OCI-LY7 (cell line): ENCODE results near the gene BLVRB. TPM values are rescaled to one million over a fixed set of nuclear protein-coding genes. Genes with fewer than 3 reads are reported as not detected.

Source experiments
- BruUV-seq: library from RNA; stranded (reverse); fragments of 400-500 nt; replicated peaks from 2 replicates; lab custom pipeline; 2021; lab: Mats Ljungman, UMichigan
- CTCF ChIA-PET: fragments of 300-600 bp; sonication (Branson Sonifier 250); formaldehyde crosslinking; loops from one replicate; lab custom pipeline; 2022; ENCODE audit warnings: antibody characterized with exemption; ENCODE audit not compliant: unreplicated experiment; lab: Charles Lee
- POLR2A ChIA-PET: fragments of 300-600 bp; sonication (Branson Sonifier 250); formaldehyde crosslinking; loops from one replicate; lab custom pipeline; 2022; ENCODE audit warnings: antibody characterized with exemption; lab: Charles Lee
- DNase-seq: peaks from one replicate; pipeline ENCODE4 v3.0.0-alpha.2; 2015; ENCODE audit warnings: low spot score
- H2AFZ ChIP-seq: fragments of 200-600 bp; sonication (generic), shearing (Covaris generic); 2 replicates; pipeline ENCODE4 v1.6.1; 2014; ENCODE audit warnings: mild to moderate bottlenecking, antibody characterized with exemption, low read length, moderate library complexity
- H3K27ac ChIP-seq: fragments of 200-600 bp; sonication (generic); 2 replicates; pipeline ENCODE4 v1.5.1; 2014; ENCODE audit warnings: mixed run types, low read depth, mild to moderate bottlenecking, moderate library complexity, low read length, inconsistent platforms; ENCODE audit not compliant: poor library complexity, severe bottlenecking
- H3K36me3 ChIP-seq: fragments of 200-600 bp; sonication (generic); 2 replicates; pipeline ENCODE4 v1.6.1; 2014; ENCODE audit warnings: mild to moderate bottlenecking, antibody characterized with exemption, low read length, moderate library complexity, mixed read lengths; ENCODE audit not compliant: insufficient read depth
- H3K4me1 ChIP-seq: fragments of 200-600 bp; sonication (generic); 2 replicates; pipeline ENCODE4 v1.5.1; 2014; ENCODE audit warnings: mild to moderate bottlenecking, low read length; ENCODE audit not compliant: insufficient read depth, poor library complexity, severe bottlenecking
- H3K4me2 ChIP-seq: fragments of 200-600 bp; sonication (generic); 2 replicates; pipeline ENCODE4 v1.6.1; 2014; ENCODE audit warnings: mild to moderate bottlenecking, low read length
- H3K4me3 ChIP-seq: fragments of 200-600 bp; sonication (generic); 2 replicates; pipeline ENCODE4 v1.5.1; 2014; ENCODE audit warnings: mild to moderate bottlenecking, low read depth, low read length; ENCODE audit not compliant: poor library complexity, severe bottlenecking
- H3K79me2 ChIP-seq: fragments of 200-600 bp; sonication (generic); 2 replicates; pipeline ENCODE4 v1.6.1; 2016; ENCODE audit warnings: low read depth, mild to moderate bottlenecking, low read length, moderate library complexity, mixed read lengths; ENCODE audit not compliant: insufficient read depth
- H3K9me2 ChIP-seq: fragments of 200-600 bp; sonication (generic); 2 replicates; pipeline ENCODE4 v1.6.1; 2016; ENCODE audit warnings: mild to moderate bottlenecking, low read length, mixed read lengths; ENCODE audit not compliant: insufficient read depth
- H3K9me3 ChIP-seq: fragments of 200-600 bp; sonication (generic); 2 replicates; pipeline ENCODE4 v1.6.1; 2014; ENCODE audit warnings: mild to moderate bottlenecking, mixed run types, low read length, mixed read lengths
- H4K20me1 ChIP-seq: fragments of 200-600 bp; sonication (generic); 2 replicates; pipeline ENCODE4 v1.6.1; 2014; ENCODE audit warnings: mild to moderate bottlenecking, antibody characterized with exemption, low read length, moderate library complexity, mixed read lengths; ENCODE audit not compliant: insufficient read depth
- EZH2phosphoT487 ChIP-seq: fragments of 200-600 bp; sonication (generic); IDR thresholded peaks from 2 replicates; pipeline ENCODE4 v1.6.1; 2018; ENCODE audit warnings: low read depth, borderline replicate concordance, mild to moderate bottlenecking, mixed run types, antibody characterized with exemption, low read length, moderate library complexity, mixed read lengths
- intact Hi-C: fragments of 100-400 bp; cut with micrococcal nuclease; formaldehyde crosslinking; loops from one replicate; pipeline ENCODE4 v1.10.0; 2022; ENCODE audit not compliant: unreplicated experiment
- total RNA-seq, 2 experiments: library from RNA; depleted of rRNA in 1 of 2; stranded (reverse); fragments of >200 nt in 1 of 2; shearing (Covaris generic) in 1 of 2; gene quantifications; 2 replicates each; pipeline ENCODE4 v1.2.3, GENCODE V29; 2014 to 2022
- TF ChIP-seq, protein P1 (sequence below): fragments of 200-600 bp; sonication (generic); conservative IDR thresholded peaks from 2 replicates; pipeline ENCODE4 v1.5.1; 2014; ENCODE audit warnings: mild to moderate bottlenecking, antibody characterized with exemption, low read length, moderate library complexity, mixed read lengths

BLVRB gene
- total RNA-seq, 2 experiments from 2014 or later, result 45.0 to 48.5 TPM

DNA sequence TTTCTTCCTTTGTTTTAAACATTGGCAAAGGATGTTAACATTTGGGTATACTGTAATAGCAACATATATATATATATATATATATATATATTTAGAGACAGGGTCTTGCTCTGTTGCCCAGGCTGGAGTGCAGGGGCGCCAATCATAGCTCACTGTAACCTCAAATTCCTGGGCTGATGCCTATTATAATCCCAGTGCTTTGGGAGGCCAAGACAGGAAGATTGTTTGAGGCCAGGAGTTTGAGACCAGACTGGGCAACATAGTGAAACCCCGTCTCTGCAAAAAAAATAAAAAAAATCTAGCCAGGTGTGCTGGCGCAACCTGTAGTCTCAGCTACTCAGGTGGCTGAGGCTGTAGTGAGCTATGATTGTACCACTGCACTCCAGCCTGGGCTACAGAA, 5.4 kb downstream of the BLVRB start:
- no TSS peak for BruUV-seq
- intact Hi-C loops, result loop anchor here (5.0 kb wide), 2 partner anchors 53 to 153 kb away; no protein-coding TSS in a partner anchor
- no peak for TF ChIP-seq EZH2phosphoT487
- TF ChIP-seq, protein P1, sequence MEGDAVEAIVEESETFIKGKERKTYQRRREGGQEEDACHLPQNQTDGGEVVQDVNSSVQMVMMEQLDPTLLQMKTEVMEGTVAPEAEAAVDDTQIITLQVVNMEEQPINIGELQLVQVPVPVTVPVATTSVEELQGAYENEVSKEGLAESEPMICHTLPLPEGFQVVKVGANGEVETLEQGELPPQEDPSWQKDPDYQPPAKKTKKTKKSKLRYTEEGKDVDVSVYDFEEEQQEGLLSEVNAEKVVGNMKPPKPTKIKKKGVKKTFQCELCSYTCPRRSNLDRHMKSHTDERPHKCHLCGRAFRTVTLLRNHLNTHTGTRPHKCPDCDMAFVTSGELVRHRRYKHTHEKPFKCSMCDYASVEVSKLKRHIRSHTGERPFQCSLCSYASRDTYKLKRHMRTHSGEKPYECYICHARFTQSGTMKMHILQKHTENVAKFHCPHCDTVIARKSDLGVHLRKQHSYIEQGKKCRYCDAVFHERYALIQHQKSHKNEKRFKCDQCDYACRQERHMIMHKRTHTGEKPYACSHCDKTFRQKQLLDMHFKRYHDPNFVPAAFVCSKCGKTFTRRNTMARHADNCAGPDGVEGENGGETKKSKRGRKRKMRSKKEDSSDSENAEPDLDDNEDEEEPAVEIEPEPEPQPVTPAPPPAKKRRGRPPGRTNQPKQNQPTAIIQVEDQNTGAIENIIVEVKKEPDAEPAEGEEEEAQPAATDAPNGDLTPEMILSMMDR, result no peak

DNA sequence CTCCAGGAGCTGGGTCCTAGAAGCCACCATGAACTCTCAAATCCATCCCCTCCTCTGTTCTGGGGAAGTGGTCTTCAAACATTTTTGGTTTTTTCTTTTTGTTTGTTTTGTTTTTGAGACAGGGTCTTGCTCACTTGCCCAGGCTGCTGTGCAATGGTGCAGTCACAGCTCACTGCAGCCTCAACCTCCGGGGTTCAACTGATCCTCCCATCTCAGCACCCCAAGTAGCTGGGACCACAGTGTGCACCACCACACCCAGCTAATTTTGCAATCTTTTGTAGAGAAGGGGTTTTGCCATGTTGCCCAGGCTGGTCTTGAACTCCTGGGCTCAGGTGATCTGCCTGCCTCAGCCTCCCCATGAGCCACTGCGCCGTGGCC, 7.0 kb downstream of the BLVRB start:
- CTCF ChIA-PET, result interaction anchor here (0.6 kb wide), 1 partner anchor 38 kb away, joined by 3 read pairs; no protein-coding TSS in a partner anchor
- Histone ChIP-seq H3K27ac (no peak overlapping the region), H3K4me1 (peaks cover 32% of the 10 kb centered on the region), H3K4me3 (no peak overlapping the region), H3K36me3 (no peaks in the 10 kb centered on the region), H3K9me2 (no peaks in the 10 kb centered on the region), H3K9me3 (no peaks in the 10 kb centered on the region), H4K20me1 (no peaks in the 10 kb centered on the region), H2AFZ (no peak overlapping the region), H3K79me2 (no peaks in the 10 kb centered on the region), H3K4me2 (no peak overlapping the region)
- POLR2A ChIA-PET, result no interaction called here
- DNase-seq, result no peak
- intact Hi-C loops, result no loop called here
- no TSS peak for BruUV-seq
- TF ChIP-seq, protein P1, result no peak
- no peak for TF ChIP-seq EZH2phosphoT487

More for the DNA sequence above, 5.4 kb downstream of the BLVRB start:
- DNase-seq, result no peak
- Histone ChIP-seq H2AFZ (no peak overlapping the region), H3K9me3 (no peaks in the 10 kb centered on the region), H3K79me2 (no peaks in the 10 kb centered on the region), H3K9me2 (no peaks in the 10 kb centered on the region), H3K4me3 (no peak overlapping the region), H3K4me2 (no peak overlapping the region), H3K27ac (no peak overlapping the region), H3K36me3 (no peaks in the 10 kb centered on the region), H3K4me1 (peaks cover 41% of the 10 kb centered on the region), H4K20me1 (no peaks in the 10 kb centered on the region)
- ChIA-PET CTCF (no interaction called here), POLR2A (interaction anchor here (0.7 to 1.1 kb wide), 2 partner anchors 24 to 111 kb away, joined by 3 to 4 read pairs; no protein-coding TSS in a partner anchor)

DNA sequence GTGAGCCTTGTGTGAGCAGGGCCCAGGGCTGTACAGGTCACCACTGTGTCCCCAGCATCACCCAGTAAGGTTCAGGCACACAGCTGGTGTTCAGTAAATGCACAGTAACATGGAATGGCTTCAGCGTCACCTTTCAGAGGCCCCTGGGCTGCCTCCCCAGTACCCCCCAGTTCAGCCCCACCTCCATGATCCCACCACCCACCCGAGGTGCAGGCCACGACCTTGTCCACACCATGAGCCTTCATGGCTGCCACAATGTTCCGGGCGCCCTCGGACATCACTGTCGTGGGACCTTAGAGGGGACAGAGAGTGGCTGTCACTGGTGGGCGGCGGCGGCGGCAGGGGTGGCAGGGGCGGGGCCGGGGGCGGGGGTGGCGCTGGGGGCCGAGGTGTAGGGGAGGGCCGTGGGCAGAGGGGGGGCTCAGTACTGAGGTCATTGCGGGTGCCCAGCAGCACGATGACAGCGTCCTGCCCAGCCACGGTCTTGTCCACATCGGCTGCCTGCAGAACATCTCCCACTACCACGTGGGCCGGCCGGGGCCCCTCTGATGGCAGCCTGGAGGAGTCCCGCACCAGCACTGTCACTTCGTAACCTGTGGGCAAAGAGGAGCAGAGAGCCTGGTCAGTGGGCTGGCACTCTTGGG, 7.5 kb downstream of the BLVRB start:
- Histone ChIP-seq H3K4me2 (no peak overlapping the region), H3K9me3 (no peaks in the 10 kb centered on the region), H3K79me2 (no peaks in the 10 kb centered on the region), H4K20me1 (no peaks in the 10 kb centered on the region), H2AFZ (no peak overlapping the region), H3K36me3 (no peaks in the 10 kb centered on the region), H3K4me1 (peaks cover 30% of the 10 kb centered on the region), H3K9me2 (no peaks in the 10 kb centered on the region), H3K4me3 (no peak overlapping the region), H3K27ac (no peak overlapping the region)
- BruUV-seq, result no TSS peak
- CTCF ChIA-PET, result no interaction called here
- intact Hi-C loops, result no loop called here
- POLR2A ChIA-PET, result interaction anchor here (0.6 kb wide), 1 partner anchor 18 kb away, joined by 6 read pairs; no protein-coding TSS in a partner anchor
- TF ChIP-seq, protein P1, result no peak
- TF ChIP-seq EZH2phosphoT487, result no peak
- DNase-seq, result no peak
